ENCODE data around the gene FAAH2.

The FAAH2 gene

GRCh38 chrX:57270980-57271379 is 15.5 kb upstream of the FAAH2 start:
- H4K20me1 ChIP-seq (ENCODE audit: control insufficient read depth, insufficient read depth, low read depth, low read length), result no peaks in the 10 kb centered on the region
- H3K4me2 ChIP-seq (ENCODE audit: low read length), result no peak overlapping the region
- no peak overlapping the region for H3K4me3 ChIP-seq (ENCODE audit: low read length)
- H3K4me1 ChIP-seq (ENCODE audit: control insufficient read depth, low read length), result no peaks in the 10 kb centered on the region
- TF ChIP-seq EZH2phosphoT487 (IDR thresholded peaks at IDR 0.05; ENCODE audit: borderline replicate concordance, low read length), result no peak
- TF ChIP-seq CTCF (IDR thresholded peaks at IDR 0.05; ENCODE audit: low read depth, low read length, poor library complexity, severe bottlenecking), result no peak
- H3K27ac ChIP-seq (ENCODE audit: low read depth, low read length), result no peak overlapping the region
- H3K9me2 ChIP-seq (replicated peaks; ENCODE audit: control insufficient read depth, low read length), result no peaks in the 10 kb centered on the region
- H3K9me3 ChIP-seq (ENCODE audit: control insufficient read depth, insufficient read depth, low read length), result no peaks in the 10 kb centered on the region
- H3F3A ChIP-seq (ENCODE audit: control insufficient read depth, insufficient read depth), result no peaks in the 10 kb centered on the region
- H3K79me2 ChIP-seq (ENCODE audit: control insufficient read depth, low read length), result no peaks in the 10 kb centered on the region
- H3K27me3 ChIP-seq (ENCODE audit: control insufficient read depth, low read length), result no peaks in the 10 kb centered on the region
- H3K36me3 ChIP-seq (ENCODE audit: control insufficient read depth, low read length), result no peaks in the 10 kb centered on the region

- no peak for TF ChIP-seq CTCF (IDR thresholded peaks at IDR 0.05; ENCODE audit: low read depth, low read length, poor library complexity, severe bottlenecking)
- no peak for TF ChIP-seq EZH2phosphoT487 (IDR thresholded peaks at IDR 0.05; ENCODE audit: borderline replicate concordance, low read length)
- H3K79me2 ChIP-seq (ENCODE audit: control insufficient read depth, low read length), result no peaks in the 10 kb centered on the region
- H3K4me1 ChIP-seq (ENCODE audit: control insufficient read depth, low read length), result no peaks in the 10 kb centered on the region
- H4K20me1 ChIP-seq (ENCODE audit: control insufficient read depth, insufficient read depth, low read depth, low read length), result no peaks in the 10 kb centered on the region
- H3K27me3 ChIP-seq (ENCODE audit: control insufficient read depth, low read length), result no peaks in the 10 kb centered on the region
- H3K9me2 ChIP-seq (replicated peaks; ENCODE audit: control insufficient read depth, low read length), result no peaks in the 10 kb centered on the region
- no peak overlapping the region for H3K4me2 ChIP-seq (ENCODE audit: low read length)
- no peaks in the 10 kb centered on the region for H3K9me3 ChIP-seq (ENCODE audit: control insufficient read depth, insufficient read depth, low read length)
- H3K4me3 ChIP-seq (ENCODE audit: low read length), result no peak overlapping the region
- H3F3A ChIP-seq (ENCODE audit: control insufficient read depth, insufficient read depth), result no peaks in the 10 kb centered on the region
- no peaks in the 10 kb centered on the region for H3K36me3 ChIP-seq (ENCODE audit: control insufficient read depth, low read length)
- no peak overlapping the region for H3K27ac ChIP-seq (ENCODE audit: low read depth, low read length)
Measured at GRCh38 chrX:57282568-57282967, 3.9 kb upstream of the FAAH2 start.

GRCh38 chrX:57285001-57285400 is 1.5 kb upstream of the FAAH2 start:
- H4K20me1 ChIP-seq (ENCODE audit: control insufficient read depth, insufficient read depth, low read depth, low read length), result no peaks in the 10 kb centered on the region
- TF ChIP-seq CTCF (IDR thresholded peaks at IDR 0.05; ENCODE audit: low read depth, low read length, poor library complexity, severe bottlenecking) (no peak), EZH2phosphoT487 (IDR thresholded peaks at IDR 0.05; ENCODE audit: borderline replicate concordance, low read length) (no peak)
- no peaks in the 10 kb centered on the region for H3K27me3 ChIP-seq (ENCODE audit: control insufficient read depth, low read length)

GRCh38 chrX:57289089-57289488 is 2.6 kb downstream of the FAAH2 start:
- Histone ChIP-seq H3F3A (ENCODE audit: control insufficient read depth, insufficient read depth) (no peaks in the 10 kb centered on the region), H3K9me2 (replicated peaks; ENCODE audit: control insufficient read depth, low read length) (no peaks in the 10 kb centered on the region), H3K4me1 (ENCODE audit: control insufficient read depth, low read length) (no peaks in the 10 kb centered on the region), H3K79me2 (ENCODE audit: control insufficient read depth, low read length) (no peaks in the 10 kb centered on the region), H3K4me3 (ENCODE audit: low read length) (no peak overlapping the region), H3K4me2 (ENCODE audit: low read length) (no peak overlapping the region), H4K20me1 (ENCODE audit: control insufficient read depth, insufficient read depth, low read depth, low read length) (no peaks in the 10 kb centered on the region), H3K9me3 (ENCODE audit: control insufficient read depth, insufficient read depth, low read length) (no peaks in the 10 kb centered on the region), H3K36me3 (ENCODE audit: control insufficient read depth, low read length) (no peaks in the 10 kb centered on the region), H3K27ac (ENCODE audit: low read depth, low read length) (no peak overlapping the region), H3K27me3 (ENCODE audit: control insufficient read depth, low read length) (no peaks in the 10 kb centered on the region)
- TF ChIP-seq EZH2phosphoT487 (IDR thresholded peaks at IDR 0.05; ENCODE audit: borderline replicate concordance, low read length), result no peak
- TF ChIP-seq CTCF (IDR thresholded peaks at IDR 0.05; ENCODE audit: low read depth, low read length, poor library complexity, severe bottlenecking), result no peak

More at GRCh38 chrX:57285001-57285400, 1.5 kb upstream of the FAAH2 start:
- Histone ChIP-seq H3K9me2 (replicated peaks; ENCODE audit: control insufficient read depth, low read length) (no peaks in the 10 kb centered on the region), H3K79me2 (ENCODE audit: control insufficient read depth, low read length) (no peaks in the 10 kb centered on the region), H3K4me3 (ENCODE audit: low read length) (no peak overlapping the region), H3K4me1 (ENCODE audit: control insufficient read depth, low read length) (no peaks in the 10 kb centered on the region), H3K27ac (ENCODE audit: low read depth, low read length) (no peak overlapping the region), H3F3A (ENCODE audit: control insufficient read depth, insufficient read depth) (no peaks in the 10 kb centered on the region), H3K36me3 (ENCODE audit: control insufficient read depth, low read length) (no peaks in the 10 kb centered on the region), H3K9me3 (ENCODE audit: control insufficient read depth, insufficient read depth, low read length) (no peaks in the 10 kb centered on the region), H3K4me2 (ENCODE audit: low read length) (no peak overlapping the region)

Data from DOHH2 (cell line).